Loucy (cell line): ENCODE measurements around the gene JOSD2.

Source experiments
- CTCF ChIP-seq: fragments of 200-600 bp; sonication (generic); conservative IDR thresholded peaks from 2 replicates; pipeline ENCODE4 v1.5.1; 2014; ENCODE audit warnings: mild to moderate bottlenecking, antibody characterized with exemption, low read length
- EZH2phosphoT487 ChIP-seq: fragments of 200-600 bp; IDR thresholded peaks from 2 replicates; pipeline ENCODE4 v1.6.1; 2018; ENCODE audit warnings: antibody characterized with exemption, mild to moderate bottlenecking, moderate library complexity, borderline replicate concordance

- TF ChIP-seq EZH2phosphoT487 (no peak), CTCF (no peak)
These were observed 4.3 kb downstream of the JOSD2 start for GRCh38 chr19:50506700-50507099.
